GM21515 (cell line): ENCODE results near the gene RAB3GAP2.
"Not testable (repeated sequence)": the region's sequence is repeated elsewhere in the genome, so short reads cannot be mapped to it uniquely, and the experiment has no call there.

Experiments
- ATAC-seq: cut with Tn5 transposase; IDR thresholded peaks from one replicate; pipeline ENCODE4 v1.9.1; 2021; ENCODE audit not compliant: unreplicated experiment

Gene RAB3GAP2

DNA sequence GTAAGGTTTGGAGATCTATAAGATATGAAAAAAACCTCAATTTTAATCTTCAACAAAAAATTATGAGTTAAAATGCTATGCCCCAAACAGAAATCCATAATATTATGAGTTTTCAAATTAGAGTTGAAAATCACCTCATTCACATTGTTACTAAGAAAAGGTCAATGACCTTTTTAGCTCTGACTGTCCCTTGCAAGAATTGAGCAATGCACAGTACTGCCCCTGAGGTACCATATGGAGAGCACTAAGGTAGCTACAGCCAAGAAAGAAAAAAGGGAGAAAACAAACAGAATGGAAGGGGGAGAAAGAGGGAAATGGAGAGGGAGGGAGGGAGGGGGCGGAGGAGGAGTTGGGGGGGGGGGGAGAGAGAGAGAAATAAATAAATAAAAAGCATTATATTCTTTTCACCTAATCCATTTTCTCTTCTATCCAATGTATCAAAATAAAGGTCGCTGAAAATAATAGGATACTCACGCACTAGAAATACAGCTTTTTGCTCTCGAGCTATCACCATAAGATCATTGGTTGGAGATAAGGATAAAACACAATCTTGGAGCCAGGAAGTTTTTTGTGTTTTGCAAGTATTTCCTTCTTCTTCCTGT is 58.8 kb downstream of the RAB3GAP2 start:
- ATAC-seq = no peak

DNA sequence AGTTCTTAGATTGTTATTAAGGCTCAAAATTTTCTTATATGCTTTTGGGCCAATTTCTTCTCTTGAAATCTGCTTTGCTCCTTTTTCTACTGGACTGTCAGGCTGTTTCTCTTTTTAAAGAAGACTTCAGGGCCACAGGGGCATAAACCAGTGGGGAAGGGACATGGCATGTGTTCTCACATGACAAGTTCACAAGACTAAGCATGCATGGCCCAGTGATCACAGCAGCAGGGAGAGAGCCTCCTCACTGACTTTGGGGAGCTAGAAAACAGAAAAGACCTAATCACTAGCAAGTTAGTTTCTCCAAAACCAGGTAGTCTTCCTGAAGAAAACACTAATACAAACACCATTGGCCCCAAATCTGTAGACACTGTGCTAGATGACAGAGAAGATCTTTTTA is 64.8 kb downstream of the RAB3GAP2 start:
- no peak for ATAC-seq

DNA sequence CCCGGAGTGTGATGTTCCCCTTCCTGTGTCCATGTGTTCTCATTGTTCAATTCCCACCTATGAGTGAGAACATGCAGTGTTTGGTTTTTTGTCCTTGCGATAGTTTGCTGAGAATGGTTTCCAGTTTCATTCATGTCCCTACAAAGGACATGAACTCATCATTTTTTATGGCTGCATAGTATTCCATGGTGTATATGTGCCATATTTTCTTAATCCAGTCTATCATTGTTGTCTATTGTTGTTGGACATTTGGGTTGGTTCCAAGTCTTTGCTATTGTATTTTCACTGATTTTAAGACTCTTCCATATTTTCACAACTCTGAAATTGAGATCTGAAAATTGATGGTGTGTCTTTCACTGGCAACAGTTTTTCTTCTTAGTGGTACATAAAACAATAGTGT is 67.5 kb downstream of the RAB3GAP2 start:
- ATAC-seq = not testable (repeated sequence)

DNA sequence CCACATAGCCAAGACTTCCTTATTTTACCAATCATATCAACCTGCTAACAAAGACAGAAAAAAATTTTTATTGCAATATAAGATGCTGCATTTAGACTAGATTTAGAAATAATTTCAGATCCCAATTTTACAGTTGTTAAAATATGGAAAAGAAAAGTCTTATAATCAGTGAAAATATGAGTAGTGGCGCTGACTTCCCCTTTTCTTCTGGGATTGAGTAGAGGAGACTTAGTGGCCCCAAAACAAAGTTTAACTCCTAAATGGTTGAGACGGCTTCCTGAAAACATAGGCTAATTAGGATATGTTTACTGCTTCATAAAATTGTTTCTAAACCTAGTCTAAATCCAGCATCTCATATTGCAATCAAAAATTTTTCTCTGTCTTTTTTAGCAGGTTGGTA is 68.4 kb downstream of the RAB3GAP2 start:
- no peak for ATAC-seq

DNA sequence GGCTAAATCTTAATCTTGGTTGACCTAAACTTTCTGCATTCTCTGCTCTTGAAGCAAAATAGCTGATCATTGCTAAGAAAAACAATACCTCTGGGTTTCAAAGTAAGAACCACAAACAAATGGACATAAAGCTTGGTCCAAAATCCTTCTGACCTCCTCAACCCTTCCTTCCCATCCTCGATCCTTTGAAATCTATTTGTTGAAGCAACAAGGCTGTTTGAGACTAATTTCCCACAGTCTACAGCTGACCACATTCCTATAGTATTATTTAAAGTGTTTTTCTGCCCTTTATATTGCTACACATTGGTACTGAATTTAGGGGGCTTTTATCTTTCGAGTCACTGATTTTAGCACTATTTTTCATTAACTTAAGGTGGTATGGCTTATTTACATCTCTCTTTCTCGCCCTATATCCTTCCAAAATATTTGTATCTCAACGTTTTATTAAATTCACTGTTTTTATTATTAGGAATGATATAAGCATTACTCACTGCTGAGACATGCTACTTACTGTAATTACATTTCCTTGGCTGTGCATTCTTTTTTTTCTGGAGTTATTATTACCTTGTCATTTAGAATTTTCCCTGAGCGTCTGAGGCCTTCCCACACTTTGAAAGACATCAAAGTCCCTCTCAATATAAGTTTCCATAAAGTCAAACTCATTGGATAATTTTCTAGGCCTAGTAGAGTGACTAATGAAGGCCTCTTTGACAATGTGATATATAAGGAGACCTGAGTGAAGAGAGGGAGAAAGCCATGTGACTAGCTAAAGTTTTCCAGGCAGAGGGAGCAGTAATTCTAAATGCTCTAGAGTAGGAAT is 73.9 kb downstream of the RAB3GAP2 start:
- ATAC-seq = no peak

DNA sequence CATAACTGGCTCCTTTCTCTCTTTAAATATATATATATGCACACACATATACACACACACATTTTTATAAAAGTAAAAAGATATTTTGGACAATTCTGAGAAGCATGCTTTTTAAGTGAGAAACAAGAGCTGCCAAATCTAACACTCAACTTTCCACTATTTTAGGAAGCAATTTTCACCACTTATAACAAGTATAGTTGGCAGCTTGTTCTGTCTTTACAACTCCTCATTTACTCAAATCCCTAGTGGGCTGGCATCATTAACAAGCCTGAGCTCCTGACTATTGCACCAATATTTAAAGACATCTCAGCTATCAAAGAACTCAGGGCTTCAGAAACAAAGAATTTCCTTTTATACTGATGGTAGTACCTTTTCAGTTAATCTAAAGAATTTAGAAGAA is 76.6 kb downstream of the RAB3GAP2 start:
- ATAC-seq = no peak

DNA sequence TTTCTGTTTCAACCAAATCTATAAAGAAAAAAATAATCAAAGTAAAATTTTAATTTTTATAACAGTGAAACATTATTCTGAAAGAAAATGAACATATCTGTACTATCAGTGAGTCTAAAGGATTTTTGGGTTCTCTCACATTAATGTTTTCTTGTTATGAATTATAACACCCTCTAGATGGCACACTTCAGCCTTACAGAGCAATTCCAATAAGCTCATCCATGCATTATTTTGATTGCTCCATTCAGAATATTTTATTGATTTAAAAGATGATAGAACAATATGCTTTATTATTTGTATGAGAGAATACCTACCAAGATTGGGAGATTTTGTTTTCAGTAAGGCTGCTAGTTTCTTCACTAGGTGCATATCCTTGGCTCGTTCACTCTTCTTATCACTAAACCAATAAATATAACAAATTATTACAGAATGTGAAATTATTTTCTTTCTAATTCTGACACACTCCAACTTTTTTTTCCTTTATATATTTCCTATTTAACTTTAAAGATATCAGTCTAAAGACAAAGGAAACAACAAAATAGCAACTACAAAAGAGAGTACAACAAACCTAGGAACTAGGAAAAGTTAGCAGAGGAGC is 82.4 kb downstream of the RAB3GAP2 start:
- no peak for ATAC-seq

DNA sequence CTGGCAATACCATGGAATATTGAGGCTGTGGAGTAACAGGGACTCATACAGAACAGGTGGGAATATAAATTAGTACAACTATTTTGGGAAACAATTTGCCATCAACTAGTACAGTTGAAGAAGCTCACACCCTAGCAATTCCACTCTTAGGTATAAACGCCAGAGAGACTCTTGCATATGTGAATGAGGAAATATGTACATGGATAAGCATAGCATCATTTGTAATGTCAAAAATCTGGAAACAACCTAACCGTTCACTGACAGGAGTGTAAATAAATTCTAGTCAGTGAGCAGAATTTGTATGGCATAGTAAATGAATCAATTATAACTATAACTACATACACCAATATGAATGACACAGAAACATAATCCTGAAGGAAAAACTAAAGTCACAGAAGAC is 83.7 kb downstream of the RAB3GAP2 start:
- ATAC-seq = no peak

DNA sequence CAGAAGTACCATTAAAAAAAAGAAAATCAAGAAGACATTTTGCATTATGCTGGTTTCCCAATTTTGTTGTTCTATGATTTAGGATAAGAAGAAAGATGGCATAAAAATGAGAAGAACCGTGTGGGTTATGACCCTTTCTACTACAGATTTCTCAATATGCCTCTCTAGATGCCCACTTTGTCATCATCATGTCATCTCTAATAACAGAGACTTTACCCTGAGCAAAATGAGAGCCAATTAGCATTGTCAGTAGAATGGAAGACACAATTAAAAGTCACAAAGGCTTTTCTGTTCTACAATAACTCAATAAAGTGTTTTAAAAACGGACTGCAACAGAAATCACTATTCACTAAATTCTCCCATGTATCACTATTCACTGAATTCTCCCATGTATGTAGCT is 85.5 kb downstream of the RAB3GAP2 start:
- ATAC-seq = no peak

DNA sequence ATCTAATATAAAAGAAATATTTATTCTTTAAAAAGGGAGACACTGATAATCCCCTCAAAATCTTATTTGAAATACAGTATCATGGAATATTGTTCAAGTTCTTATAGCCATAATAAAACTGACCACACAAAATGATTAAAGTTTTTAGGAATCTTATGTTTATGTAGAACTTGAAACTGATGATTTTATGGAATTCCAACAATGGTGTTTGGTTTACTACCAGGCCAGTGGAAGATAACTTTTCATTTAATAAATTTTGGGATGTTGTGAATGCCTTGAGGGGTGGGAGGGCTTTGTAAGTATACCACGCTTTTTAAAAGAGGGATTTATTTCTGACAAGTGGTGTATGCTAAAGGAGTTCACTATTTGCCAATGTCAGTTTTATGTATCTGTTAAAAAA is 87.7 kb downstream of the RAB3GAP2 start:
- no peak for ATAC-seq

DNA sequence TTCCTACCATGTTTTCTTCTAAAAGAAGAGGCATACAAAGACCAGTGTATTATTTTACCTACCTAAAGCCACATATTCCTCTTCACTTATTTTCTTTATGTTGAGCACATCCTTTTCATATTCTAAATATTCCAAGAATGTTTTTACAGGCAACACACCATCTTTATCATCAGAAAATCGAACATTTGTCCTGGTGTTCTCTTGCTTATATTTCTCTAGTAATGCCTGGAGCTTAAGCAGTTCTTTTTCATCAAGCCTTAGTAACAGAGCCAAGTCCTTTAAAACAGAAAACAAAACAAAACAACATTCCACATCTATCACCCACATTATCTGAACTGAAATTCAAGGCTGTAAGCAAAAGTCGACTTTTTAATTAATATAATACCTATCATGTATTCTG is 89.6 kb downstream of the RAB3GAP2 start:
- no peak for ATAC-seq

DNA sequence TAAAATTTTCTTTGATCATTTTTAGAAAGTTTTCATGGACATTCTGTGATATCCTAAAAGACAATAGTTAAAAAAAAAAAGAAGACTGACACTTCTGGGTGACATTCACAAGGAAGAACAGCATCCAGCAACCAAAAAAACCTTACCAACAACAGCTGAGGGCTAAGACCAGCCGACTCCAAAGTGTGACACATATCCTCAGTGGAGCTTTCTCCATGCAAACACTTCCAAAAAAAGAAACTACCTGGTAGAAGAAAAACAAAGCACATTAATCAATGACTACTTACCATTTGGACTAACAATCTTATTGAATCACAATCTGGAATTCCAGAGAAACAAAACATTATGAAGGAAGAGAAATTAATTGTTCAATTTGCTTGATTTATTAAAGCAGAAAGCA is 90.1 kb downstream of the RAB3GAP2 start:
- no peak for ATAC-seq

DNA sequence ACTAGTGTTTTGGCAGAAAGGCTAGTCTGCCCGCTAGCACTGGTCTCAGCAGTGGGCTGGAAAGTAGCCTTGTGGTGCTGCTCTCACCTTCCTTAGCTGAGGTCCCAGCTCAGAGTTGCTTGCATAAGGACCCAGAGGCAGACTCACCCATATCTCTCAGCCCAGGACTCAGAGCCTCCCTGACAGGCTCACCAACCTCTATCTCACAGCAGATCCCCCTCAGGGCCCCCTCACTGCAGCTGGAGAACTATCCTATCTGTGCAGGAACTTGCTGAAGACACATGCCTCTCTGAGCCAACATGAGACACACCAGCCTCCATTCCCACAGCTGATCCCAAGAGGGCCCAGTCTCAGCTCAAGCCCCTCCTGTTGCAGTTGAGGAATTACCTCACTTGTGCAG is 95.7 kb downstream of the RAB3GAP2 start:
- no peak for ATAC-seq

DNA sequence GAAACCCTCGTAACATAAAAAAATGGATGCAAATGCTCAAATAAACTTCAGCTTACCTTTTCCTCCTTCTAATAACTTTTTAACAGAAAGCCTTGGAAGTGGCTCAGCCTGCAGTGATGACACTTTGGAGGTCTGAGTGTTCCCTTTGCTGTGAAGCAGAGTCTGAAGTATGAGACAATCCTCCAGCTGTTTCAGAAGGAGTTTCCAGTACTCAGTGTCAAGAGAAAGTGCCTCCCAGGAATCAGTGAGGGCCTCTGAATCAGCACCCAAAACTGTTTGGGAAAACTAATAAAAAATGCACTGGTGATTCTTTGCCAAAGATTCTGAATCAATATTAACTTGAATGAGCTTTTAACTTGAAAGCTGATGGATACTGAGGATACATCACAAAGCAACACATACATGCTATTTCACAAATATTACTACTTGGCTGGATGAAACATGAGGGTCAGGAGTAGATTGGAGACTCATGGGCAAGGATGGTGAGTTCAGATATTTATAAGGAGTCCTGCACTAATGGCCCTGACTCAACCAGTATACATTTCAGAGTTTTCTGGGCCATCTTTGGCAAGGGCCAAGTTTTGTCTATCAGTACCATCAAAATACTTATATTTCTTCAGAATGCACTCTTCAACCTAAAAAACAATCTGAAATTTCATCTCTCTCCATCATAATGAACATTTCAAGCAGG is 101.3 kb downstream of the RAB3GAP2 start:
- no peak for ATAC-seq

DNA sequence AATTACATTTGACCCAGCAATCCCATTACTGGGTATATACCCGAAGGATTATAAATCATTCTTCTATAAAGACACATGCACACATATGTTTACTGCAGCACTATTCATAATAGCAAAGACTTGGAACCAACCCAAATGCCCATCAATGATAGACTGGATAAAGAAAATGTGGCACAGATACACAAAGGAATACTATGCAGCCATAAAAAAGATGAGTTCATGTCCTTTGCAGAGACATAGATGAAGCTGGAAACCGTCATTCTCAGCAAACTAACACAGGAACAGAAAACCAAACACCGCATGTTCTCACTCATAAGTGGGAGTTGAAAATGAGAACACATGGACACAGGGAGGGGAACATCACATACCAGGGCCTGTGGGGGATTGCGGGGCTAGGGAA is 102.4 kb downstream of the RAB3GAP2 start:
- not testable (repeated sequence) for ATAC-seq

DNA sequence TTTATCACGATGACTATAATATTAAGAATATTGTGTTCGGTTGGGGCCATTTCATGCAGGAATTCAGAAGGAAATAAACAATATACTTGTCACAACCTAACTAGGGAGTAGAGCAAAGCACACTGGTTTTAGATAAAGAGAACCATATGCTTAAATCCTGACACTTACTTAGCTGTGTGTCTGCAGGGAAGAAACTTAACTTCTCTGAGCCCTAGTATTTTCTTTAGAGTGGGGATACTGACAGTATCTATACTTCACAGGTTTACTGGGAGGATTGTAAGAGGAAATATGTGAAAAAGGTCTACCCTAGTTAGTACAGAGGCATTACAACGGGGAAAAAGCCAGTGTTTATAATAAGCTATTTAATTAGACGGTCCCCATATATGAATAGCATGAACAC is 105.4 kb downstream of the RAB3GAP2 start:
- no peak for ATAC-seq

DNA sequence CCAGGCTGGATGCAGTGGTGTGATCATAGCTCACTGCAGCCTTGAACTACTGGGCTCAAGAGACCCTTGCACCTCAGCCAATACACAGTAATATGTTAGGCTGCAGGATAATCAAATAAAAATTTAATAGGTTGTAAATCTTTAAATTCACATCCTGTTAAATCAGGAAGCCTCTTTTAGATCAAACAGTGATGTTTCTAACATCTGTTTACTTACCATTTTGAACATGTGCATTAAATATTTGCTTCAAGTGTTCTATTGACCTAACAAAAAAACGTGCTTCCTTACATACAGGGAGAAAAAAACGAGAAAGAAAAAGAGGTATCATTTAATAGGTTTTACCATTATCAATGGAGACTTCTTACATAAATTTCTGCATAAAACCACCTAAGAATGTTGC is 107.7 kb downstream of the RAB3GAP2 start:
- ATAC-seq = no peak

DNA sequence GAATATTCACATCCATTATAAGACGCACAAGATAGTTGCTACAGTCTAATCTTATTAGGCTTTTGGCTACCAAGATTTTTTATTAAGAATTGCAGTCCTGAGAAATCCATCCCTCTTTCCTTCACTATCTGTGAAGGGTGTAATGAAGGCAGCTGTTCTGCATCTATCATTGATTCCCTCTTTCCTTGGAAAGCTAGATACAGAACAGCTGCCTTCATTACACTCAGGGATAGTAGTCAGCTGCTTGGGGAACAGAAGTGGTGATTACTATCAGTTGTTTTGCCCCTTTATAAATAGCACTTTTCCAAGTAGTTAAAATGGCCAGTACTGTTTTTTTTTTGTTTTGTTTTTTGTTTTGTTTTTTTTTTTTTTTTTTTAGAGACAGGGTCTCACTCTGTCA is 108.1 kb downstream of the RAB3GAP2 start:
- ATAC-seq = no peak

DNA sequence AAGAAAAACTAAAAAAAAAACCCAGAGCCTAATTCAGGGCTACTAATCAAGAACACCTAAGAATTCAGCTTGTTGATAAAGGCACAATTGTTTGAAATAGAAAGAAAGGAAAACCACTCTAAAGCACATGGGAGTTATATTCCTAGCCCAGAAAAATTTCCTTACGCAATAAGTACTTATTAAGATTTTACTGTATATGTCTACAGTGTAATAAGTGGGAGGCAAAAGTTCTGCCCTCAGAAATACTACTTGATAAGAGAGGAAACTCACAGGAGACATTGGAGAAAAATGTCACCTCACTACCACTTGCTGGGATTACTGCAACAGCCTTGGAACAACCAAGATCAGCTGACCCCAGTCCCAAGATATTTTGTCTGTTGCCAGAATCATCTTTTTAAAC is 112.2 kb downstream of the RAB3GAP2 start:
- no peak for ATAC-seq

DNA sequence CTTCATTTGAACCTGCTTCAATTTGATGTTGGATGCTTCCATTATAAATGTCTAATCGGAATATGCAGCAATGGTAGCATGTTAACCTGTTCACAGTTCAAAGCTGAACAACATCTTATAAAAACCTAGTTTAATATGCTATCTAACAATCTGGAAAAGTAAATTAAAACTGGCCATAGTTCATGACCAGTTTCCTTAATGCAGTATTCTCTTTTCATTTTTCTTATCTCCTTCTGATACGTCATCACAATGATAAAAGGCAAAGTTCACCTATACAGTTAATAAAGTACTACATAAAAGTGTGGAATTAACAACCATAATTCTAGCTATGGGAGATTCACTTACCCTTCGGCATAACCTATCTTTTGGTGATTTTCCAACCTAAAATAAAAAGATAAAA is 113.2 kb downstream of the RAB3GAP2 start:
- no peak for ATAC-seq

DNA sequence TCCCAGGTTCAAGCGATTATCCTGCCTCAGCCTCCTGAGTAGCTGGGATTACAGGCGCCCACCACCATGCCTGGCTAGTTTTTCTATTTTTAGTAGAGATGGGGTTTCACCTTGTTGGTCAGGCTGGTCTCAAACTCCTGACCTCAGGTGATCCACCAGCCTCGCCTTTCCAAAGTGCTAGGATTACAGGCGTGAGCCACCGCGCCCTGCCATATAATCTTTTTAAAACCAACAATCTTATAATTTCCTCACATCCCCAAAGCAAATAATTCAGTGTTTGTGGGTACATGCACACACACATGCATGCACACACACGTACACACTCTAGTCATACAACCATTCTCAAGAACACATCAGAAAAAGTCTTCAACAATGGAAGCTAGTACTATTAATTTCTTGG is 113.7 kb downstream of the RAB3GAP2 start:
- ATAC-seq = not testable (repeated sequence)

DNA sequence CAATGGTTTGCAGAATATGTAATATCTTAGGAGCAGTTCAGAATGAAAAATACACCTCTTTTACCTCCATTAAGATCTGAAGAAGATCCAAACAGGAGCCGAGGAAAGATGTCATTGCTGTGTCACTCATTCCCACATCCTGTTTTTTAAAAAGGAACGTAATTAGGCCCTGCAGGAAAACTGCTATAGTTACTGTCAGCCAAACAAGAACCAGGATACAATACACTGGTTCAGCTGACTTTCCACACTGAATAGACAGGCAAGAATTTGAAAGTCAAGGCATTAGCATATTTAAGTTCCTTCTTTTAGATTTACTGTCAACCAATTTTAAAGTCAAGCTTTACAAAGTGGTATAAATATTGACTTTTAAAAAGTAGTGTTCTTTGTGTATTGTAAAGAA is 114.5 kb downstream of the RAB3GAP2 start:
- no peak for ATAC-seq
